K562 (cell line): Measurements from ENCODE around the gene RRM2. TPM values are rescaled to one million over a fixed set of nuclear protein-coding genes. Genes with fewer than 3 reads are reported as not detected.
A peak's percentile ranks its signal among the peaks of the same experiment; 100 is the strongest.

Source experiments
- ATAC-seq: fragments of 200-7000 bp; cut with Tn5 transposase; 3 replicates; pipeline ENCODE4 v1.9.1; 2020; ENCODE audit warnings: moderate library complexity
- BruUV-seq: library from RNA; stranded (reverse); fragments of 400-500 nt; replicated peaks from 2 replicates; lab custom pipeline; 2021; lab: Mats Ljungman, UMichigan
- CTCF ChIA-PET: fragments of 300-600 bp; formaldehyde crosslinking; extraction: SDS; loops from one replicate; lab custom pipeline; 2021; ENCODE audit warnings: low intra/inter-chr PET ratio; lab: Yijun Ruan, JAX
- POLR2A ChIA-PET: fragments of 300-600, 350-650 bp; sonication (Branson Sonifier 250); formaldehyde crosslinking; extraction: SDS; loops from one replicate; lab custom pipeline; 2021; ENCODE audit warnings: antibody characterized with exemption, inconsistent platforms; lab: Yijun Ruan, JAX
- DNase-seq, 4 experiments: peaks; one replicate each; pipeline versions ENCODE4 v3.0.0 to v3.0.0-alpha.2; 2011 to 2018; ENCODE audit warnings: low spot score in 3 of 4, mixed read lengths in 3 of 4; ENCODE audit errors: extremely low read depth in 1 of 4
- FAIRE-seq: peaks from 2 replicates; lab custom pipeline; 2011; peaks lifted over from hg19 to GRCh38; lab: Jason Lieb, UNC
- H2AFZ ChIP-seq: 2 replicates; pipeline ENCODE4 v1.6.0; 2011; ENCODE audit warnings: low read depth, low read length, control low read depth, inconsistent platforms
- H3K27ac ChIP-seq: fragments of 200-600 bp; 3 replicates; pipeline ENCODE4 v1.8.0; 2011; ENCODE audit warnings: low read depth, mild to moderate bottlenecking, control low read depth, inconsistent platforms, low read length, moderate library complexity, mixed read lengths; ENCODE audit errors: extremely low read depth
- H3K27me3 ChIP-seq, 2 experiments: fragments of 300-600 bp in 1 of 2; 2 replicates in 1 of 2; 3 replicates in 1 of 2; pipeline versions ENCODE4 v1.6.0 to v1.8.0; 2011; ENCODE audit warnings: inconsistent platforms in 2 of 2, low read length in 2 of 2, mild to moderate bottlenecking in 1 of 2, mixed read lengths in 1 of 2, moderate library complexity in 1 of 2; ENCODE audit not compliant: control insufficient read depth in 2 of 2, insufficient read depth in 2 of 2
- H3K36me3 ChIP-seq: fragments of 300-600 bp; 3 replicates; pipeline ENCODE4 v1.8.0; 2011; ENCODE audit warnings: mild to moderate bottlenecking, low read length, inconsistent platforms; ENCODE audit not compliant: control insufficient read depth, insufficient read depth
- H3K4me1 ChIP-seq, 2 experiments: fragments of 200-600 bp in 1 of 2; replicated peaks in 1 of 2; 2 replicates in 1 of 2; 3 replicates in 1 of 2; pipeline versions ENCODE4 v1.5.1 to v1.8.0; 2011; ENCODE audit warnings: inconsistent platforms in 2 of 2, low read length in 2 of 2, mild to moderate bottlenecking in 1 of 2, mixed read lengths in 1 of 2, moderate library complexity in 1 of 2; ENCODE audit not compliant: control insufficient read depth in 2 of 2, insufficient read depth in 2 of 2
- H3K4me2 ChIP-seq: 2 replicates; pipeline ENCODE4 v1.6.1; 2011; ENCODE audit warnings: low read length, control low read depth, inconsistent platforms, mixed read lengths; ENCODE audit not compliant: insufficient read depth
- H3K4me3 ChIP-seq: fragments of 200-600 bp; sonication (generic), shearing (Covaris generic); 2 replicates; pipeline ENCODE4 v1.5.1; 2016; ENCODE audit warnings: control low read depth, inconsistent platforms
- H3K79me2 ChIP-seq: fragments of 200-600 bp; 3 replicates; pipeline ENCODE4 v1.8.0; 2011; ENCODE audit warnings: low read length, inconsistent platforms; ENCODE audit not compliant: control insufficient read depth, insufficient read depth
- H3K9ac ChIP-seq, 2 experiments: 2 replicates each; pipeline versions ENCODE4 v1.6.0 to v1.6.1; 2011; ENCODE audit warnings: low read depth in 2 of 2, low read length in 2 of 2, control low read depth in 1 of 2, inconsistent platforms in 1 of 2, mild to moderate bottlenecking in 1 of 2, mixed read lengths in 1 of 2; ENCODE audit not compliant: insufficient read depth in 1 of 2
- H3K9me1 ChIP-seq: one replicate; pipeline ENCODE4 v1.6.0; 2011; ENCODE audit warnings: inconsistent platforms, mild to moderate bottlenecking, low read length, moderate library complexity; ENCODE audit not compliant: control insufficient read depth, insufficient read depth
- H3K9me3 ChIP-seq: replicated peaks from 2 replicates; pipeline ENCODE4 v1.5.1; 2011; ENCODE audit warnings: low read depth, low read length, inconsistent platforms; ENCODE audit not compliant: control insufficient read depth, insufficient read depth
- H4K20me1 ChIP-seq: replicated peaks from 2 replicates; pipeline ENCODE4 v1.6.1; 2011; ENCODE audit warnings: low read length, inconsistent platforms, mixed read lengths; ENCODE audit not compliant: control insufficient read depth, insufficient read depth
- BRD9 ChIP-seq: fragments of 450-650 bp; IDR thresholded peaks from 2 replicates; pipeline ENCODE4 v1.6.1; 2018; ENCODE audit warnings: low read depth; ENCODE audit not compliant: partially characterized antibody
- CBFA2T2 ChIP-seq: fragments of 450-650 bp; conservative IDR thresholded peaks from 2 replicates; pipeline ENCODE4 v1.6.1; 2017; ENCODE audit warnings: mild to moderate bottlenecking
- HNRNPLL ChIP-seq: fragments of 200-400 bp; formaldehyde crosslinking; IDR thresholded peaks from 2 replicates; pipeline ENCODE4 v1.6.1; 2017; ENCODE audit warnings: low read length, low read depth, mild to moderate bottlenecking; ENCODE audit not compliant: poor library complexity, severe bottlenecking
- HOXB6 ChIP-seq: fragments of 250-450 bp; sonication (Bioruptor Pico); IDR thresholded peaks from 2 replicates; pipeline ENCODE4 v1.5.1; 2022; ENCODE audit warnings: mild to moderate bottlenecking, borderline replicate concordance
- KLF13 ChIP-seq: fragments of 450-650 bp; IDR thresholded peaks from 2 replicates; pipeline ENCODE4 v1.6.1; 2016; ENCODE audit warnings: missing genetic modification characterization, low read depth, mild to moderate bottlenecking, missing compliant biosample characterization, moderate library complexity, borderline replicate concordance
- NFYB ChIP-seq: IDR thresholded peaks from 2 replicates; pipeline ENCODE4 v1.6.1; 2011; ENCODE audit warnings: mild to moderate bottlenecking, moderate library complexity; ENCODE audit not compliant: insufficient read length; ENCODE audit errors: extremely low read depth
- STAT5A ChIP-seq: IDR thresholded peaks from 2 replicates; pipeline ENCODE4 v1.6.1; 2012; ENCODE audit warnings: low read length, inconsistent platforms, borderline replicate concordance
- TAL1 ChIP-seq: fragments of 450-650 bp; IDR thresholded peaks from 2 replicates; pipeline ENCODE4 v1.6.1; 2016; ENCODE audit warnings: mild to moderate bottlenecking
- ZNF586 ChIP-seq: fragments of 450-650 bp; formaldehyde crosslinking; conservative IDR thresholded peaks from 2 replicates; pipeline ENCODE4 v1.4.0; 2020; ENCODE audit warnings: mild to moderate bottlenecking, moderate library complexity
- ZNF79 ChIP-seq: fragments of 250-450 bp; sonication (Bioruptor Pico); IDR thresholded peaks from 2 replicates; pipeline ENCODE4 v1.4.0; 2020; ENCODE audit warnings: low read depth, mild to moderate bottlenecking, moderate library complexity
- WGBS: fragments of 100-300 bp; shearing (Covaris generic); methylation state at CpG from one replicate; pipeline ENCODE4 v1.1.6; 2016; ENCODE audit warnings: low coverage, mixed read lengths; ENCODE audit not compliant: insufficient coverage; ENCODE audit errors: missing lambda C conversion rate; 5-methylcytosine and 5-hydroxymethylcytosine counted together
- in situ Hi-C: fragments of 300-500 bp; cut with MboI; formaldehyde crosslinking; loops from 4 replicates; pipeline ENCODE4 v1.15.0; 2018; ENCODE audit warnings: inconsistent platforms, mixed read lengths
- intact Hi-C: fragments of 100-400 bp; cut with micrococcal nuclease; formaldehyde crosslinking; loops from 2 replicates; pipeline ENCODE4 v1.14.2; 2022
- polyA plus RNA-seq, 8 experiments: library from polyadenylated mRNA; depleted of rRNA in 4 of 8; stranded (reverse) in 5 of 8; unstranded in 3 of 8; fragments of >200 nt; fragmentation: Nextera tagmentation in 2 of 8; fragmentation: Illumina TruSeq in 1 of 8; extraction: Ambion mirVana in 2 of 8; extraction: Trizol in 1 of 8; gene quantifications; 2 replicates each; pipeline versions ENCODE4 v1.2.1 to v1.2.3, GENCODE V29; 2011 to 2014; ENCODE audit warnings: inconsistent platforms in 1 of 8, missing spikeins in 1 of 8
- total RNA-seq, 7 experiments: library from RNA; depleted of rRNA in 6 of 7; stranded (reverse); fragments of >200 nt in 6 of 7; fragmentation: Illumina TruSeq in 2 of 7; extraction: Trizol in 2 of 7; gene quantifications; 2 replicates each; pipeline versions ENCODE4 v1.2.1 to v1.2.3, GENCODE V29; 2011 to 2021; ENCODE audit warnings: low replicate concordance in 1 of 7
- TF ChIP-seq, protein P1 (sequence below): fragments of 450-650 bp; IDR thresholded peaks from 2 replicates; pipeline ENCODE4 v1.6.1; 2016; ENCODE audit warnings: low read depth
- TF ChIP-seq, protein P2 (sequence below), 2 experiments: fragments of 450-650 bp; conservative IDR thresholded peaks; 2 replicates each; pipeline ENCODE4 v1.6.1; 2017; ENCODE audit warnings: mild to moderate bottlenecking in 2 of 2, moderate library complexity in 2 of 2

RRM2 gene
- total and polyA plus RNA-seq, 9 of the 15 experiments (the other 6 are each of a cell fraction or from before 2014, with no cell fraction given), result 50.1 to 244 (median 128) TPM

DNA sequence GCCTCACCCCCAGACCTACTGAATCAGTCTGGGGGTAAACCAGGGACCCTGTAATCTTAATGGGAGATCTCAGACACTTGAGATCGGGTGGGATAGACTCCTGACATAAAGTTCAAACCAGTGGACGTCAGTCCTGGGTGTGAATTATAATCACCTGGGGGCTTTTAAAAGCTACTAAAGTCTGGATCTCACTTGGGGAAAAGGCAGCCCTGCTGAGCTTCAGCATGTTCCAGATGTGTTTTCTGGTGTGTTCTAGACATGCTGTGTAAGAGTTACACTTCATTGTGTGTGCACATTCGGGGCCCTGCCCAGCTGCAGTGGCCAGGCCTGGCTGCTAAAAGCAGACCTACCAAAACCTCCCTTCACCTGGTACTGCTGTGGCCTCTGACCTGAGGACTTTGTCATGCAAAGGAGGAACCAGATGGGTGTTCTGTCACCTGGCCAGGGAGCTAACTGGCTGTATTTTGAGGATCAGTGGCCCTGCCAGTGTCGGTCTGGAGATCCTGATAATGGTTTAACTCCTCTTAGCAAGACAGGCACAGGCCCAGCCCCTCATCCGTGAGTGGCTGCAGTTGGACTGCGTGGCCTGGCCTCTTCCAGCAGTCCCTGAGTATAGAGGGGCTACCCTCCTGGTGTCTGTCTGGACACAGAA lies 10.6 kb downstream of the RRM2 start:
- intact Hi-C loops, result no loop called here
- Histone ChIP-seq H3K36me3 (peaks cover 62% of the 10 kb centered on the region), H3K4me3 (no peak overlapping the region), H3K4me1 (peaks cover 15 to 35% of the 10 kb centered on the region in 2 experiments; a peak in 4 of 5 replicates), H3K9me3 (no peaks in the 10 kb centered on the region), H3K4me2 (peak overlapping the region; percentile 6; the same call in 1 of the 2 replicates), H2AFZ (no peak overlapping the region), H3K9ac (peak overlapping the region in 1 of 2 experiments; percentile 63; a peak in 1 of 4 replicates), H3K9me1 (peaks cover 5% of the 10 kb centered on the region), H4K20me1 (peaks cover 13% of the 10 kb centered on the region), H3K27me3 (no peaks in the 10 kb centered on the region), H3K27ac (peak overlapping the region; percentile 29; the same call in 2 of the 3 replicates), H3K79me2 (peaks cover 13% of the 10 kb centered on the region; the same call in 2 of the 3 replicates)
- 42% methylated on average over 6 of the region's 6 CpGs for WGBS
- POLR2A ChIA-PET, result interaction anchor here (0.6 to 5.3 kb wide), 10 partner anchors 8 to 313 kb away, joined by 3 to 44 read pairs (median 5); partner anchors contain the start of gene RRM2
- no TSS peak for BruUV-seq
- DNase-seq, result peak in 2 of 4 experiments; percentile 12 to 67
- in situ Hi-C loops, result no loop called here
- CTCF ChIA-PET, result no interaction called here
- ATAC-seq, result peak; percentile 22
- FAIRE-seq, result peak; percentile 77
- peak; percentile 64 for TF ChIP-seq CBFA2T2
- no peak for TF ChIP-seq KLF13 (tag)
- TF ChIP-seq NFYB, result no peak
- TF ChIP-seq ZNF79 (CRISPR knock-in tag), result no peak
- TF ChIP-seq, protein P1, sequence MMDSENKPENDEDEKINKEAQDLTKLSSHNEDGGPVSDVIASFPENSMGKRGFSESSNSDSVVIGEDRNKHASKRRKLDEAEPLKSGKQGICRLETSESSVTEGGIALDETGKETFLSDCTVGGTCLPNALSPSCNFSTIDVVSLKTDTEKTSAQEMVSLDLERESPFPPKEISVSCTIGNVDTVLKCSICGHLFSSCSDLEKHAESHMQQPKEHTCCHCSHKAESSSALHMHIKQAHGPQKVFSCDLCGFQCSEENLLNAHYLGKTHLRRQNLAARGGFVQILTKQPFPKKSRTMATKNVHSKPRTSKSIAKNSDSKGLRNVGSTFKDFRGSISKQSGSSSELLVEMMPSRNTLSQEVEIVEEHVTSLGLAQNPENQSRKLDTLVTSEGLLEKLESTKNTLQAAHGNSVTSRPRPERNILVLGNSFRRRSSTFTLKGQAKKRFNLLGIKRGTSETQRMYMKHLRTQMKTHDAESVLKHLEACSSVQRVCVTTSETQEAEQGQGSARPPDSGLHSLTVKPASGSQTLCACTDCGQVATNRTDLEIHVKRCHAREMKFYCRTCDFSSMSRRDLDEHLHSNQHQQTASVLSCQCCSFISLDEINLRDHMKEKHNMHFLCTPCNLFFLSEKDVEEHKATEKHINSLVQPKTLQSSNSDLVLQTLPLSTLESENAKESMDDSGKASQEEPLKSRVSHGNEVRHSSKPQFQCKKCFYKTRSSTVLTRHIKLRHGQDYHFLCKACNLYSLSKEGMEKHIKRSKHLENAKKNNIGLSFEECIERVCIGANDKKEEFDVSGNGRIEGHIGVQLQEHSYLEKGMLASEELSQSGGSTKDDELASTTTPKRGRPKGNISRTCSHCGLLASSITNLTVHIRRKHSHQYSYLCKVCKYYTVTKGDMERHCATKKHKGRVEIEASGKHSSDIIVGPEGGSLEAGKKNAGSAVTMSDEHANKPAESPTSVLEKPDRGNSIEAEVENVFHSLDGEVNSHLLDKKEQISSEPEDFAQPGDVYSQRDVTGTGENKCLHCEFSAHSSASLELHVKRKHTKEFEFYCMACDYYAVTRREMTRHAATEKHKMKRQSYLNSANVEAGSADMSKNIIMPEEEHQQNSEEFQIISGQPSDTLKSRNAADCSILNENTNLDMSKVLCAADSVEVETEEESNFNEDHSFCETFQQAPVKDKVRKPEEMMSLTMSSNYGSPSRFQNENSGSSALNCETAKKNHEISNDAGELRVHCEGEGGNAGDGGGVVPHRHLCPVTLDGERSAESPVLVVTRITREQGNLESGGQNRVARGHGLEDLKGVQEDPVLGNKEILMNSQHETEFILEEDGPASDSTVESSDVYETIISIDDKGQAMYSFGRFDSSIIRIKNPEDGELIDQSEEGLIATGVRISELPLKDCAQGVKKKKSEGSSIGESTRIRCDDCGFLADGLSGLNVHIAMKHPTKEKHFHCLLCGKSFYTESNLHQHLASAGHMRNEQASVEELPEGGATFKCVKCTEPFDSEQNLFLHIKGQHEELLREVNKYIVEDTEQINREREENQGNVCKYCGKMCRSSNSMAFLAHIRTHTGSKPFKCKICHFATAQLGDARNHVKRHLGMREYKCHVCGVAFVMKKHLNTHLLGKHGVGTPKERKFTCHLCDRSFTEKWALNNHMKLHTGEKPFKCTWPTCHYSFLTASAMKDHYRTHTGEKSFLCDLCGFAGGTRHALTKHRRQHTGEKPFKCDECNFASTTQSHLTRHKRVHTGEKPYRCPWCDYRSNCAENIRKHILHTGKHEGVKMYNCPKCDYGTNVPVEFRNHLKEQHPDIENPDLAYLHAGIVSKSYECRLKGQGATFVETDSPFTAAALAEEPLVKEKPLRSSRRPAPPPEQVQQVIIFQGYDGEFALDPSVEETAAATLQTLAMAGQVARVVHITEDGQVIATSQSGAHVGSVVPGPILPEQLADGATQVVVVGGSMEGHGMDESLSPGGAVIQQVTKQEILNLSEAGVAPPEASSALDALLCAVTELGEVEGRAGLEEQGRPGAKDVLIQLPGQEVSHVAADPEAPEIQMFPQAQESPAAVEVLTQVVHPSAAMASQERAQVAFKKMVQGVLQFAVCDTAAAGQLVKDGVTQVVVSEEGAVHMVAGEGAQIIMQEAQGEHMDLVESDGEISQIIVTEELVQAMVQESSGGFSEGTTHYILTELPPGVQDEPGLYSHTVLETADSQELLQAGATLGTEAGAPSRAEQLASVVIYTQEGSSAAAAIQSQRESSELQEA, result no peak
- TF ChIP-seq, protein P2, sequence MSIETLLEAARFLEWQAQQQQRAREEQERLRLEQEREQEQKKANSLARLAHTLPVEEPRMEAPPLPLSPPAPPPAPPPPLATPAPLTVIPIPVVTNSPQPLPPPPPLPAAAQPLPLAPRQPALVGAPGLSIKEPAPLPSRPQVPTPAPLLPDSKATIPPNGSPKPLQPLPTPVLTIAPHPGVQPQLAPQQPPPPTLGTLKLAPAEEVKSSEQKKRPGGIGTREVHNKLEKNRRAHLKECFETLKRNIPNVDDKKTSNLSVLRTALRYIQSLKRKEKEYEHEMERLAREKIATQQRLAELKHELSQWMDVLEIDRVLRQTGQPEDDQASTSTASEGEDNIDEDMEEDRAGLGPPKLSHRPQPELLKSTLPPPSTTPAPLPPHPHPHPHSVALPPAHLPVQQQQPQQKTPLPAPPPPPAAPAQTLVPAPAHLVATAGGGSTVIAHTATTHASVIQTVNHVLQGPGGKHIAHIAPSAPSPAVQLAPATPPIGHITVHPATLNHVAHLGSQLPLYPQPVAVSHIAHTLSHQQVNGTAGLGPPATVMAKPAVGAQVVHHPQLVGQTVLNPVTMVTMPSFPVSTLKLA (conservative IDR thresholded peaks at IDR 0.05), result no peak
- peak; percentile 32; the same call in 1 of the 2 replicates for TF ChIP-seq TAL1
- TF ChIP-seq BRD9, result no peak
- TF ChIP-seq HNRNPLL, result no peak
- TF ChIP-seq STAT5A, result peak; percentile 11; the same call in 1 of the 2 replicates
- no peak for TF ChIP-seq ZNF586 (CRISPR knock-in tag)
- no peak for TF ChIP-seq HOXB6 (CRISPR knock-in tag)
